ENCODE results near the gene TNFRSF21. TPM values are rescaled to one million over a fixed set of nuclear protein-coding genes. Genes with fewer than 3 reads are reported as not detected.

Gene TNFRSF21
- total and polyA plus RNA-seq, 10 of the 15 experiments (the other 5 are each of a cell fraction or from before 2014, with no cell fraction given) = 0.09 to 1.0 (median 0.27) TPM

- 20% methylated on average over 6 of the region's 6 CpGs for WGBS (ENCODE audit: insufficient coverage, insufficient replicate concordance, low lambda C conversion rate, missing lambda C conversion rate)
- POLR2A ChIA-PET = no interaction called here
Measured at GRCh38 chr6:47182291-47182957, 127.3 kb downstream of the TNFRSF21 start.

More at GRCh38 chr6:47182291-47182957, 127.3 kb downstream of the TNFRSF21 start:
- FAIRE-seq (no peak), ATAC-seq (no peak), DNase-seq (ENCODE audit: low read depth, low spot score) (no peak)
- RAD21 ChIA-PET (ENCODE audit: unreplicated experiment) = no interaction called here
- Histone ChIP-seq H3K9me3 (replicated peaks; ENCODE audit: control insufficient read depth, insufficient read depth, low read length) (no peaks in the 10 kb centered on the region), H3K27me3 (replicated peaks in 1 of 2; ENCODE audit: control insufficient read depth in 2 of 2, insufficient read depth in 2 of 2, low read length in 1 of 2) (peaks cover 0 to 3% of the 10 kb centered on the region in 2 experiments; a peak in 1 of 4 replicates), H2AFZ (ENCODE audit: control insufficient read depth, low read depth, low read length) (no peak overlapping the region), H3K36me3 (ENCODE audit: control insufficient read depth in 2 of 2, insufficient read depth in 2 of 2, low read length in 1 of 2) (no peaks in the 10 kb centered on the region), H3K4me3 (no peak overlapping the region), H4K20me1 (ENCODE audit: control insufficient read depth, insufficient read depth) (no peaks in the 10 kb centered on the region), H3K4me1 (ENCODE audit: control insufficient read depth, insufficient read depth, low read length) (no peaks in the 10 kb centered on the region), H3K9ac (ENCODE audit: control insufficient read depth, insufficient read depth, low read length) (no peak overlapping the region), H3K79me2 (ENCODE audit: control insufficient read depth, insufficient read depth, low read length) (no peaks in the 10 kb centered on the region), H3K27ac (ENCODE audit: control insufficient read depth, insufficient read depth) (no peak overlapping the region), H3K4me2 (ENCODE audit: control insufficient read depth, insufficient read depth) (no peak overlapping the region)
- TF ChIP-seq TARDBP (IDR thresholded peaks at IDR 0.05; ENCODE audit: borderline replicate concordance) = no peak
- no peak for TF ChIP-seq POLR2AphosphoS5 (IDR thresholded peaks at IDR 0.05; ENCODE audit: low read length)
- no peak for TF ChIP-seq PAX8 (IDR thresholded peaks at IDR 0.05)
- no peak for TF ChIP-seq MEF2B (IDR thresholded peaks at IDR 0.05; ENCODE audit: partially characterized antibody, poor library complexity, severe bottlenecking)
- no peak for TF ChIP-seq YBX1 (IDR thresholded peaks at IDR 0.05)
- TF ChIP-seq HSF1 (IDR thresholded peaks at IDR 0.05; ENCODE audit: low read depth, low read length) = no peak
- TF ChIP-seq CBX3 (IDR thresholded peaks at IDR 0.05; ENCODE audit: borderline replicate concordance, low read depth) = no peak
- no peak for TF ChIP-seq BCL3 (IDR thresholded peaks at IDR 0.05; ENCODE audit: borderline replicate concordance, insufficient read depth, low read depth, low read length, poor library complexity, severe bottlenecking)
- TF ChIP-seq HDAC6 (IDR thresholded peaks at IDR 0.05; ENCODE audit: unreplicated experiment) = no peak
- TF ChIP-seq SMARCA5 (IDR thresholded peaks at IDR 0.05) = no peak
- TF ChIP-seq CTCF (IDR thresholded peaks at IDR 0.05 in 2 of 3, conservative IDR thresholded peaks at IDR 0.05 in 1 of 3; ENCODE audit: control insufficient read depth in 2 of 3, extremely low read depth in 1 of 3, insufficient read depth in 1 of 3, low read depth in 3 of 3, low read length in 3 of 3) = no peak
- no peak for TF ChIP-seq PML (IDR thresholded peaks at IDR 0.05; ENCODE audit: low read length)
- TF ChIP-seq HDGF (IDR thresholded peaks at IDR 0.05) = no peak
- no peak for TF ChIP-seq PRDM15 (CRISPR knock-in tag; IDR thresholded peaks at IDR 0.05)
- no peak for TF ChIP-seq SMC3 (IDR thresholded peaks at IDR 0.05; ENCODE audit: borderline replicate concordance, low read length)
- in situ Hi-C loops (cut with MboI) (no loop called here), intact Hi-C loops (cut with micrococcal nuclease; ENCODE audit: unreplicated experiment) (no loop called here)
- BruUV-seq (replicated peaks) = no TSS peak
- SMC1A ChIA-PET (ENCODE audit: uncharacterized antibody, unreplicated experiment) = no interaction called here
- CTCF ChIA-PET = no interaction called here
